ENCODE results near the gene MLN. TPM values are rescaled to one million over a fixed set of nuclear protein-coding genes. Genes with fewer than 3 reads are reported as not detected.

MLN gene
- total and polyA plus RNA-seq, 2 donors (not counting 1 experiment from before 2014, with no cell fraction given), result not detected

GRCh38 chr6:33777398-33778388 is 26.1 kb downstream of the MLN start:
- no peak for ATAC-seq (ENCODE audit: low read depth)
- peaks cover 25% of the 10 kb centered on the region for H3K79me2 ChIP-seq (ENCODE audit: control insufficient read depth, insufficient read depth, low read length)
- Mint-ChIP-seq H3K9me3 (ENCODE audit: insufficient read depth) (no peaks in the 10 kb centered on the region), H3K4me3 (no peak overlapping the region), H3K4me1 (no peaks in the 10 kb centered on the region), H3K27me3 (no peaks in the 10 kb centered on the region), H3K27ac (no peak overlapping the region)
- intact Hi-C loops (cut with micrococcal nuclease), result no loop called here
- no peaks in the 10 kb centered on the region for H3K9me3 ChIP-seq (ENCODE audit: control extremely low read depth in 1 of 3, control insufficient read depth in 2 of 3, insufficient read depth in 1 of 3, low read length in 2 of 3)
- peaks cover 70% of the 10 kb centered on the region for H4K20me1 ChIP-seq (ENCODE audit: control insufficient read depth, insufficient read depth, low read length, poor library complexity, severe bottlenecking)
- no peak overlapping the region for H3K9ac ChIP-seq (ENCODE audit: low read length)
- no peak overlapping the region for H3K4me2 ChIP-seq (replicated peaks; ENCODE audit: low read depth, low read length, poor library complexity, severe bottlenecking)
- no peak for TF ChIP-seq CTCF (IDR thresholded peaks at IDR 0.05)
- no peak for TF ChIP-seq EZH2 (IDR thresholded peaks at IDR 0.05; ENCODE audit: borderline replicate concordance, insufficient read depth, low read depth, low read length, poor library complexity, severe bottlenecking)
- CTCF ChIA-PET, result interaction anchor here (1.4 to 2.1 kb wide), 2 partner anchors 10 to 34 kb away, joined by 7 to 9 read pairs; no protein-coding TSS in a partner anchor
- H3K27ac ChIP-seq (ENCODE audit: low read length in 2 of 2), result no peak overlapping the region
- no peak overlapping the region for H3K4me3 ChIP-seq (ENCODE audit: control extremely low read depth in 1 of 5, extremely low read depth in 1 of 5, insufficient read depth in 1 of 5, low read depth in 2 of 5, low read length in 4 of 5)
- H3K4me1 ChIP-seq (ENCODE audit: control insufficient read depth in 2 of 2, insufficient read depth in 2 of 2, low read length in 2 of 2), result no peaks in the 10 kb centered on the region
- peaks cover 5 to 89% of the 10 kb centered on the region in 2 experiments for H3K36me3 ChIP-seq (replicated peaks in 1 of 2; ENCODE audit: control extremely low read depth in 1 of 2, control insufficient read depth in 1 of 2, extremely low read depth in 1 of 2, insufficient read depth in 2 of 2, low read length in 1 of 2)
- no peaks in the 10 kb centered on the region for H3K27me3 ChIP-seq (replicated peaks in 1 of 4; ENCODE audit: control extremely low read depth in 1 of 4, control insufficient read depth in 3 of 4, insufficient read depth in 4 of 4, low read length in 3 of 4)
- 97% methylated on average over 21 of the region's 25 CpGs for WGBS (ENCODE audit: insufficient coverage)
- no peak for DNase-seq
- no peak overlapping the region for H2AFZ ChIP-seq (ENCODE audit: insufficient read depth, low read depth, low read length, poor library complexity, severe bottlenecking)
- POLR2A ChIA-PET, result no interaction called here

GRCh38 chr6:33776764-33777163 is 27.0 kb downstream of the MLN start:
- no peak overlapping the region for H3K4me3 Mint-ChIP-seq
- TF ChIP-seq CTCF (IDR thresholded peaks at IDR 0.05) (no peak), EZH2 (IDR thresholded peaks at IDR 0.05; ENCODE audit: borderline replicate concordance, insufficient read depth, low read depth, low read length, poor library complexity, severe bottlenecking) (no peak)
- peaks cover 0 to 2% of the 10 kb centered on the region in 2 donors for H3K4me1 ChIP-seq (ENCODE audit: control insufficient read depth in 2 of 2, insufficient read depth in 2 of 2, low read length in 2 of 2)
- 97% methylated on average over 12 of the region's 13 CpGs for WGBS (ENCODE audit: insufficient coverage)
- no peak for DNase-seq
- no peak overlapping the region for H3K27ac ChIP-seq (ENCODE audit: low read length in 2 of 2)
- ChIA-PET POLR2A (no interaction called here), CTCF (no interaction called here)
- H3K27ac Mint-ChIP-seq, result no peak overlapping the region
- H3K4me2 ChIP-seq (replicated peaks; ENCODE audit: low read depth, low read length, poor library complexity, severe bottlenecking), result no peak overlapping the region
- peaks cover 70% of the 10 kb centered on the region for H4K20me1 ChIP-seq (ENCODE audit: control insufficient read depth, insufficient read depth, low read length, poor library complexity, severe bottlenecking)
- intact Hi-C loops (cut with micrococcal nuclease), result no loop called here
- H3K9me3 ChIP-seq (ENCODE audit: control extremely low read depth in 1 of 3, control insufficient read depth in 2 of 3, insufficient read depth in 1 of 3, low read length in 2 of 3), result no peaks in the 10 kb centered on the region
- no peak overlapping the region for H3K9ac ChIP-seq (ENCODE audit: low read length)
- peaks cover 3% of the 10 kb centered on the region for H3K4me1 Mint-ChIP-seq
- H3K4me3 ChIP-seq (ENCODE audit: control extremely low read depth in 1 of 5, extremely low read depth in 1 of 5, insufficient read depth in 1 of 5, low read depth in 2 of 5, low read length in 4 of 5), result no peak overlapping the region
- no peaks in the 10 kb centered on the region for H3K27me3 ChIP-seq (replicated peaks in 1 of 4; ENCODE audit: control extremely low read depth in 1 of 4, control insufficient read depth in 3 of 4, insufficient read depth in 4 of 4, low read length in 3 of 4)
- H2AFZ ChIP-seq (ENCODE audit: insufficient read depth, low read depth, low read length, poor library complexity, severe bottlenecking), result no peak overlapping the region
- no peak for ATAC-seq (ENCODE audit: low read depth)
- peaks cover 17% of the 10 kb centered on the region for H3K79me2 ChIP-seq (ENCODE audit: control insufficient read depth, insufficient read depth, low read length)
- no peaks in the 10 kb centered on the region for H3K27me3 Mint-ChIP-seq
- no peaks in the 10 kb centered on the region for H3K9me3 Mint-ChIP-seq (ENCODE audit: insufficient read depth)
- peaks cover 5 to 89% of the 10 kb centered on the region in 2 experiments for H3K36me3 ChIP-seq (replicated peaks in 1 of 2; ENCODE audit: control extremely low read depth in 1 of 2, control insufficient read depth in 1 of 2, extremely low read depth in 1 of 2, insufficient read depth in 2 of 2, low read length in 1 of 2)

Data from B cell (primary cell).